Measurements from ENCODE around the gene IFI6.

DNA sequence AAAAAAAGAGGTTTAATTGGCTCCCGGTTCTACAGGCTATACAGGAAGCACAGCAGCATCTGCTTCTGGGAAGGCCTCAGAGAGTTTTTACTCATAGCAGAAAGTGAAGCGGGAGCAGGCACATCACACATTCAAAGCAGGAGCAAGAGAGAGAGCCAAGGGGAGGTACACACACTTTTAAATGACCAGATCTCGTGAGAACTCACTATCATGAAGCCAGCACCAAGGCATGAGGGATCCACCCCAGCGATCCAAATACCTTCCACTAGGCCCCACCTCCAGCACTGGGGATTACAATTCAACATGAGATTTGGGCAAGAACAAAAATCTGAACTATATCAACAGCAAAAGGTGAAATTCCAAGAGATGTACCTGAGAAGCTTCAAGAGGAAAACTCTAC, 33.0 kb upstream of the IFI6 start:
- TF ChIP-seq, protein P1, sequence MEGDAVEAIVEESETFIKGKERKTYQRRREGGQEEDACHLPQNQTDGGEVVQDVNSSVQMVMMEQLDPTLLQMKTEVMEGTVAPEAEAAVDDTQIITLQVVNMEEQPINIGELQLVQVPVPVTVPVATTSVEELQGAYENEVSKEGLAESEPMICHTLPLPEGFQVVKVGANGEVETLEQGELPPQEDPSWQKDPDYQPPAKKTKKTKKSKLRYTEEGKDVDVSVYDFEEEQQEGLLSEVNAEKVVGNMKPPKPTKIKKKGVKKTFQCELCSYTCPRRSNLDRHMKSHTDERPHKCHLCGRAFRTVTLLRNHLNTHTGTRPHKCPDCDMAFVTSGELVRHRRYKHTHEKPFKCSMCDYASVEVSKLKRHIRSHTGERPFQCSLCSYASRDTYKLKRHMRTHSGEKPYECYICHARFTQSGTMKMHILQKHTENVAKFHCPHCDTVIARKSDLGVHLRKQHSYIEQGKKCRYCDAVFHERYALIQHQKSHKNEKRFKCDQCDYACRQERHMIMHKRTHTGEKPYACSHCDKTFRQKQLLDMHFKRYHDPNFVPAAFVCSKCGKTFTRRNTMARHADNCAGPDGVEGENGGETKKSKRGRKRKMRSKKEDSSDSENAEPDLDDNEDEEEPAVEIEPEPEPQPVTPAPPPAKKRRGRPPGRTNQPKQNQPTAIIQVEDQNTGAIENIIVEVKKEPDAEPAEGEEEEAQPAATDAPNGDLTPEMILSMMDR (IDR thresholded peaks at IDR 0.05 in 2 of 3, conservative IDR thresholded peaks at IDR 0.05 in 1 of 3; ENCODE audit: borderline replicate concordance in 1 of 3, insufficient read depth in 1 of 3, low read depth in 2 of 3, low read length in 2 of 3): no peak
- TF ChIP-seq SP1 (IDR thresholded peaks at IDR 0.05; ENCODE audit: low read depth) (no peak), JUND (IDR thresholded peaks at IDR 0.05) (no peak), CEBPB (IDR thresholded peaks at IDR 0.05; ENCODE audit: low read depth) (no peak), RAD21 (IDR thresholded peaks at IDR 0.05; ENCODE audit: low read depth) (no peak), TCF7L2 (IDR thresholded peaks at IDR 0.05; ENCODE audit: borderline replicate concordance, extremely low read depth, insufficient read depth, insufficient read length) (no peak), POLR2A (IDR thresholded peaks at IDR 0.05; ENCODE audit: borderline replicate concordance, extremely low read depth, insufficient read depth, insufficient read length) (no peak), EZH2 (IDR thresholded peaks at IDR 0.05) (no peak), FOSL1 (IDR thresholded peaks at IDR 0.05; ENCODE audit: low read depth) (no peak), EZH2phosphoT487 (IDR thresholded peaks at IDR 0.05; ENCODE audit: borderline replicate concordance) (no peak), ZFX (IDR thresholded peaks at IDR 0.05) (no peak)

Measured in HCT116 (cell line).